SU-DHL-6 (cell line): ENCODE data around the gene EGLN2.

Source experiments
- EZH2phosphoT487 ChIP-seq: fragments of 200-600 bp; sonication (generic), shearing (Covaris generic); conservative IDR thresholded peaks from 2 replicates; pipeline ENCODE4 v1.6.1; 2018; ENCODE audit warnings: mild to moderate bottlenecking, antibody characterized with exemption, low read length, moderate library complexity, mixed read lengths
- TF ChIP-seq, protein P1 (sequence below): fragments of 200-600 bp; sonication (generic); IDR thresholded peaks from one replicate; pipeline ENCODE4 v1.5.1; 2017; ENCODE audit warnings: antibody characterized with exemption, mild to moderate bottlenecking, low read length, moderate library complexity; ENCODE audit not compliant: insufficient read depth, poor library complexity, severe bottlenecking

DNA sequence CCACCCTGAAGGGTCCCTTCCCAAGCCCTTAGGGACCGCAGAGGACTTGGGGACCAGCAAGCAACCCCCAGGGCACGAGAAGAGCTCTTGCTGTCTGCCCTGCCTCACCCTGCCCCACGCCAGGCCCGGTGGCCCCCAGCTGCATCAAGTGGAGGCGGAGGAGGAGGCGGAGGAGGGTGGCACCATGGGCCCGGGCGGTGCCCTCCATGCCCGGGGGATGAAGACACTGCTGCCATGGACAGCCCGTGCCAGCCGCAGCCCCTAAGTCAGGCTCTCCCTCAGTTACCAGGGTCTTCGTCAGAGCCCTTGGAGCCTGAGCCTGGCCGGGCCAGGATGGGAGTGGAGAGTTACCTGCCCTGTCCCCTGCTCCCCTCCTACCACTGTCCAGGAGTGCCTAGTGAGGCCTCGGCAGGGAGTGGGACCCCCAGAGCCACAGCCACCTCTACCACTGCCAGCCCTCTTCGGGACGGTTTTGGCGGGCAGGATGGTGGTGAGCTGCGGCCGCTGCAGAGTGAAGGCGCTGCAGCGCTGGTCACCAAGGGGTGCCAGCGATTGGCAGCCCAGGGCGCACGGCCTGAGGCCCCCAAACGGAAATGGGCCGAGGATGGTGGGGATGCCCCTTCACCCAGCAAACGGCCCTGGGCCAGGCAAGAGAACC lies 1.5 kb downstream of the EGLN2 start:
- TF ChIP-seq, protein P1, sequence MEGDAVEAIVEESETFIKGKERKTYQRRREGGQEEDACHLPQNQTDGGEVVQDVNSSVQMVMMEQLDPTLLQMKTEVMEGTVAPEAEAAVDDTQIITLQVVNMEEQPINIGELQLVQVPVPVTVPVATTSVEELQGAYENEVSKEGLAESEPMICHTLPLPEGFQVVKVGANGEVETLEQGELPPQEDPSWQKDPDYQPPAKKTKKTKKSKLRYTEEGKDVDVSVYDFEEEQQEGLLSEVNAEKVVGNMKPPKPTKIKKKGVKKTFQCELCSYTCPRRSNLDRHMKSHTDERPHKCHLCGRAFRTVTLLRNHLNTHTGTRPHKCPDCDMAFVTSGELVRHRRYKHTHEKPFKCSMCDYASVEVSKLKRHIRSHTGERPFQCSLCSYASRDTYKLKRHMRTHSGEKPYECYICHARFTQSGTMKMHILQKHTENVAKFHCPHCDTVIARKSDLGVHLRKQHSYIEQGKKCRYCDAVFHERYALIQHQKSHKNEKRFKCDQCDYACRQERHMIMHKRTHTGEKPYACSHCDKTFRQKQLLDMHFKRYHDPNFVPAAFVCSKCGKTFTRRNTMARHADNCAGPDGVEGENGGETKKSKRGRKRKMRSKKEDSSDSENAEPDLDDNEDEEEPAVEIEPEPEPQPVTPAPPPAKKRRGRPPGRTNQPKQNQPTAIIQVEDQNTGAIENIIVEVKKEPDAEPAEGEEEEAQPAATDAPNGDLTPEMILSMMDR: no peak
- no peak for TF ChIP-seq EZH2phosphoT487
